Measurements from ENCODE around the gene VAV2. TPM values are rescaled to one million over a fixed set of nuclear protein-coding genes. Genes with fewer than 3 reads are reported as not detected.

Gene VAV2
- total RNA-seq, 4 donors from 2014 or later, result 10.3 to 20.1 (median 13.1) TPM

- DNase-seq (ENCODE audit: low spot score in 2 of 2), result no peak
- Histone ChIP-seq H3K9me3 (no peaks in the 10 kb centered on the region), H3K36me3 (no peaks in the 10 kb centered on the region), H3K27me3 (no peaks in the 10 kb centered on the region), H3K4me1 (no peaks in the 10 kb centered on the region), H3K27ac (no peak overlapping the region), H3K4me3 (no peak overlapping the region)
- 88% methylated on average over 5 of the region's 5 CpGs for WGBS, 2 donors
- TF ChIP-seq POLR2A (IDR thresholded peaks at IDR 0.05) (no peak), EP300 (IDR thresholded peaks at IDR 0.05) (no peak), CTCF (IDR thresholded peaks at IDR 0.05) (no peak)
Observed at GRCh38 chr9:133819923-133820322, 172.2 kb downstream of the VAV2 start.

GRCh38 chr9:133818444-133818843, 173.7 kb downstream of the VAV2 start:
- no peak overlapping the region for H3K4me3 ChIP-seq
- WGBS, 2 donors, result 82 to 95% methylated on average over 3 of the region's 3 CpGs
- no peaks in the 10 kb centered on the region for H3K4me1 ChIP-seq
- no peak for TF ChIP-seq CTCF (IDR thresholded peaks at IDR 0.05)
- no peak for TF ChIP-seq EP300 (IDR thresholded peaks at IDR 0.05)
- no peak for TF ChIP-seq POLR2A (IDR thresholded peaks at IDR 0.05)
- no peak for DNase-seq (ENCODE audit: low spot score in 2 of 2)
- no peaks in the 10 kb centered on the region for H3K36me3 ChIP-seq
- H3K27ac ChIP-seq, result no peak overlapping the region
- H3K27me3 ChIP-seq, result no peaks in the 10 kb centered on the region
- H3K9me3 ChIP-seq, result no peaks in the 10 kb centered on the region

GRCh38 chr9:133815781-133816180, 176.3 kb downstream of the VAV2 start:
- TF ChIP-seq CTCF (IDR thresholded peaks at IDR 0.05), result no peak
- TF ChIP-seq POLR2A (IDR thresholded peaks at IDR 0.05), result no peak
- no peak for TF ChIP-seq EP300 (IDR thresholded peaks at IDR 0.05)
- Histone ChIP-seq H3K36me3 (peaks cover 0 to 3% (median 0%) of the 10 kb centered on the region in 3 donors), H3K9me3 (no peaks in the 10 kb centered on the region), H3K27me3 (no peaks in the 10 kb centered on the region), H3K27ac (no peak overlapping the region), H3K4me1 (no peaks in the 10 kb centered on the region), H3K4me3 (no peak overlapping the region)
- WGBS, 2 donors, result 94 to 95% methylated on average over 9 of the region's 9 CpGs
- no peak for DNase-seq (ENCODE audit: low spot score in 2 of 2)

DNA sequence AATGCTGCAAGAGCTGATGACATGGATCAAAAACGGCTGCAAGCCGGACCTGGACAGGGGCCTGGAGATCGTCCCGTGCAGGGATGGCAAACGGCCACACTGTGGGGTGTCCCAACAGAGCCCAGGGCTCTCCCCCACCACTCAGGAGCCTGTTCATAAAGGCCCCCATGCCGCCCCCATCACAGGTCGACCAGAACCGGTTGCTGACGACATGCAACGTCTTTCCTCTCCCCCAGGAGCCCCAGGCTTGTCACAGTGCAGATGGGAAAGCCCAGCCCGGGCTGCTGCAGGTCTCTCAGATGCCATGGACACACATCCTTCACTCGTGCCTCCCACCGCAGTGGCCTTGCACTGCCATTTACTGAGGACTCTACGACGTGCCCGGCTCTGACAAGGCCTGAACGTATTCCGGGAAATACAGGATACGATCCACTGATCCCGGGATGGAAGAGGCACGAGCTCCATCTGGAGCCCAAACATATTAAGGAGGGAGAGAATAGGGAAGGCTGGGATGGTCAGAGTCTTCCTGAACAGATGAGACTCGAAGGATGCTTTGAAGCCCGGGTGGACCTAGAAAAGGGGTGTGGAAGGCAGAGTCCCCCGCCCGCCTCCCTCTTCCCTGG, 177.4 kb downstream of the VAV2 start:
- no peak overlapping the region for H3K4me3 ChIP-seq
- no peaks in the 10 kb centered on the region for H3K27me3 ChIP-seq
- TF ChIP-seq EP300 (IDR thresholded peaks at IDR 0.05), result no peak
- no peak for TF ChIP-seq CTCF (IDR thresholded peaks at IDR 0.05)
- TF ChIP-seq POLR2A (IDR thresholded peaks at IDR 0.05), result no peak
- H3K9me3 ChIP-seq, result no peaks in the 10 kb centered on the region
- H3K4me1 ChIP-seq, result no peaks in the 10 kb centered on the region
- WGBS, 2 donors, result 83 to 84% methylated on average over 22 to 25 of the region's 25 CpGs
- no peak overlapping the region for H3K27ac ChIP-seq
- no peak for DNase-seq (ENCODE audit: low spot score in 2 of 2)
- H3K36me3 ChIP-seq, result peaks cover 0 to 13% (median 0%) of the 10 kb centered on the region in 3 donors

- DNase-seq (ENCODE audit: low spot score in 2 of 2), result no peak
- H3K9me3 ChIP-seq, result no peaks in the 10 kb centered on the region
- no peaks in the 10 kb centered on the region for H3K4me1 ChIP-seq
- no peak for TF ChIP-seq CTCF (IDR thresholded peaks at IDR 0.05)
- no peak for TF ChIP-seq POLR2A (IDR thresholded peaks at IDR 0.05)
- WGBS, 2 donors, result 84 to 86% methylated on average over 29 of the region's 29 CpGs
- H3K36me3 ChIP-seq, result peaks cover 0 to 20% (median under 1%) of the 10 kb centered on the region in 3 donors
- H3K4me3 ChIP-seq, result no peak overlapping the region
- H3K27me3 ChIP-seq, result no peaks in the 10 kb centered on the region
- H3K27ac ChIP-seq, result no peak overlapping the region
Observed at GRCh38 chr9:133813749-133814585, 178.2 kb downstream of the VAV2 start.

Data from tibial nerve (tissue), 4 donors.